Gastrocnemius medialis (tissue), 4 donors: ENCODE measurements around the gene UTP20. TPM values are rescaled to one million over a fixed set of nuclear protein-coding genes. Genes with fewer than 3 reads are reported as not detected.

Experiments
- ATAC-seq, 2 donors: fragments of 150-250 bp; one replicate each; pipeline ENCODE4 v1.9.1; 2016
- DNase-seq, 2 donors: peaks; one replicate each; pipeline ENCODE4 v3.0.0-alpha.2; 2019
- H3K27ac ChIP-seq, 4 donors: fragments of 200-600 bp; sonication (generic); 1 replicate in 1 of 4; 2 replicates in 3 of 4; pipeline ENCODE4 v1.5.1; 2016 to 2018; ENCODE audit warnings: mild to moderate bottlenecking in 2 of 4, moderate library complexity in 1 of 4
- H3K27me3 ChIP-seq, 3 donors: fragments of 200-600 bp; sonication (generic) in 2 of 3; 1 replicate in 1 of 3; 2 replicates in 2 of 3; pipeline versions ENCODE4 v1.5.1 to v1.6.0; 2016 to 2019; ENCODE audit warnings: mild to moderate bottlenecking in 1 of 3, moderate library complexity in 1 of 3
- H3K36me3 ChIP-seq, 2 donors: fragments of 200-600 bp; sonication (generic) in 1 of 2; one replicate each; pipeline ENCODE4 v1.5.1; 2017 to 2018
- H3K4me1 ChIP-seq, 2 donors: fragments of 200-600 bp; sonication (generic) in 1 of 2; one replicate each; pipeline ENCODE4 v1.5.1; 2016 to 2017; ENCODE audit warnings: mild to moderate bottlenecking in 2 of 2
- H3K4me3 ChIP-seq, 4 donors: fragments of 200-600 bp; sonication (generic) in 3 of 4; 1 replicate in 1 of 4; 2 replicates in 3 of 4; pipeline ENCODE4 v1.5.1; 2016 to 2019; ENCODE audit warnings: mild to moderate bottlenecking in 2 of 4
- H3K9me3 ChIP-seq, 3 donors: fragments of 200-600 bp; sonication (generic) in 2 of 3; 1 replicate in 1 of 3; 2 replicates in 2 of 3; pipeline ENCODE4 v1.5.1; 2016 to 2019
- CTCF ChIP-seq, 5 experiments: fragments of 450-650 bp in 3 of 5; fragments of 200-600 bp in 2 of 5; sonication (generic) in 2 of 5; IDR thresholded peaks in 4 of 5; conservative IDR thresholded peaks in 1 of 5; 1 replicate in 4 of 5; 2 replicates in 1 of 5; pipeline ENCODE4 v1.5.1; 2016 to 2019; ENCODE audit warnings: antibody characterized with exemption in 5 of 5, mild to moderate bottlenecking in 3 of 5, moderate library complexity in 3 of 5
- POLR2A ChIP-seq, 2 donors: fragments of 450-650 bp; IDR thresholded peaks; one replicate each; pipeline ENCODE4 v1.6.1; 2017; ENCODE audit warnings: antibody characterized with exemption in 2 of 2, mild to moderate bottlenecking in 2 of 2, moderate library complexity in 2 of 2
- in situ Hi-C, 4 donors: fragments of 200-750 bp; cut with MboI; loops; one replicate each; pipeline versions ENCODE4 v1.15.0 to v1.8.0; 2017; ENCODE audit warnings: low sequenced_read_pairs in 4 of 4
- intact Hi-C: fragments of 100-400 bp; cut with DNase I; formaldehyde crosslinking; loops from one replicate; pipeline ENCODE4 v1.15.1; 2023; ENCODE audit warnings: low total_unique reads
- total RNA-seq, 4 donors: library from RNA; depleted of rRNA; stranded (reverse); fragments of >200 nt; gene quantifications; one replicate each; pipeline versions ENCODE4 v1.1.0 to v1.2.3, GENCODE V29; 2016

The UTP20 gene
- total RNA-seq, 4 donors from 2014 or later, result 5.9 to 15.5 (median 10.3) TPM

GRCh38 chr12:101267111-101267510 lies 12.8 kb upstream of the UTP20 start:
- DNase-seq (no peak), ATAC-seq (no peak)
- no peak for TF ChIP-seq POLR2A (IDR thresholded peaks at IDR 0.05)
- TF ChIP-seq CTCF (IDR thresholded peaks at IDR 0.05 in 4 of 5, conservative IDR thresholded peaks at IDR 0.05 in 1 of 5), result no peak
- Histone ChIP-seq H3K4me3 (no peak overlapping the region), H3K4me1 (no peaks in the 10 kb centered on the region), H3K27me3 (peaks cover 0 to 6% (median 0%) of the 10 kb centered on the region in 3 donors), H3K27ac (no peak overlapping the region), H3K36me3 (no peaks in the 10 kb centered on the region), H3K9me3 (no peaks in the 10 kb centered on the region)
- in situ Hi-C loops, result no loop called here
- intact Hi-C loops, result no loop called here

DNA sequence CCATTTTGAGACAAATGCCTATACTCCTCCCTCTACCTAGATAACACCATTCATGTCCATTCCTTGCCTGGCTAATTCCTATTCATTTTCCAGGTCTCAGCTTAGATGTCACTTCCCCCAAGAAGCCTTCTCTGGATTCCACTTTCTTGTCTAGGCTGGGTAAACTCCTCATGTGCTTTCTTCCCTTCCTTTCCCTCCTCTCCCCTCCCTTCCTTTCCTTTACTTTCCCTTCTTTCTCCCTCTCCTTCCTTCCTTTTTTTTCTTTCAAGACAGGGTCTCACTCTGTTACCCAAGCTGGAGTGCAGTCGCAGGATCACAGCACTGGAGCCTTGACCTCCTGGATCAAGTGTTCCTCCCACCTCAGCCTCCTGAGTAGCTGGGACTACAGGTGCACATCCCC lies 3.5 kb upstream of the UTP20 start:
- no peak overlapping the region for H3K27ac ChIP-seq
- H3K4me3 ChIP-seq, result no peak overlapping the region
- no peak for TF ChIP-seq POLR2A (IDR thresholded peaks at IDR 0.05)
- no peak for TF ChIP-seq CTCF (IDR thresholded peaks at IDR 0.05 in 4 of 5, conservative IDR thresholded peaks at IDR 0.05 in 1 of 5)
- peaks cover 7 to 10% of the 10 kb centered on the region in 2 donors for H3K4me1 ChIP-seq
- intact Hi-C loops, result no loop called here
- in situ Hi-C loops, result no loop called here
- ATAC-seq (no peak), DNase-seq (no peak)
- no peaks in the 10 kb centered on the region for H3K9me3 ChIP-seq
- H3K36me3 ChIP-seq, result peaks cover 0 to 2% of the 10 kb centered on the region in 2 donors
- H3K27me3 ChIP-seq, result no peaks in the 10 kb centered on the region

- in situ Hi-C loops (no loop called here), intact Hi-C loops (no loop called here)
- H3K27me3 ChIP-seq, result no peaks in the 10 kb centered on the region
- peaks cover 7 to 13% of the 10 kb centered on the region in 2 donors for H3K4me1 ChIP-seq
- H3K4me3 ChIP-seq, result no peak overlapping the region
- no peak for DNase-seq
- H3K36me3 ChIP-seq, result peaks cover 0 to 12% of the 10 kb centered on the region in 2 donors
- no peak for TF ChIP-seq POLR2A (IDR thresholded peaks at IDR 0.05)
- no peak overlapping the region for H3K27ac ChIP-seq
- no peaks in the 10 kb centered on the region for H3K9me3 ChIP-seq
- ATAC-seq, result no peak
These were observed 2.5 kb upstream of the UTP20 start for GRCh38 chr12:101277443-101277842.

DNA sequence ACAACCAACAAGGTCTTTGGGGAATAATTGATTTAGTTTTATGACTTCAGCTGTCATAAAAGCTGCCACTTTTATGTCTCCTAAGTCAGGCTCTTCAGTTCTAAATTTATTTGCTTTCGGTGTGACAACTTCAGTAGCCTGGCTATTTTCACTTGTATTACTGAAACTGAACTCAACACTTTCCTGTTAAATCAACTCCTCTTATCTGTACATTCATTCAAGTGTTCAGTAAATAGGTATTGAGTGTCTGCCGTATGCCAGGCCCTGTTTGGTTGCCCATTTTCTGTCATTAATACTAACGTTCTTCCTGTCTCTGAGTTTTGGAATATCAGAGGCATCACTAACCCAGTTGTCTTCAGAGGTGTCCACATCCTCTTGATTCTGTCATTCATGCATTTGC lies 7.5 kb downstream of the UTP20 start:
- H3K36me3 ChIP-seq, result peaks cover 0 to 66% of the 10 kb centered on the region in 2 donors
- intact Hi-C loops, result no loop called here
- H3K4me3 ChIP-seq, result no peak overlapping the region
- DNase-seq, result no peak
- no peaks in the 10 kb centered on the region for H3K9me3 ChIP-seq
- H3K27me3 ChIP-seq, result no peaks in the 10 kb centered on the region
- no peak for TF ChIP-seq POLR2A (IDR thresholded peaks at IDR 0.05)
- no peak for TF ChIP-seq CTCF (IDR thresholded peaks at IDR 0.05 in 4 of 5, conservative IDR thresholded peaks at IDR 0.05 in 1 of 5)
- no peaks in the 10 kb centered on the region for H3K4me1 ChIP-seq
- in situ Hi-C loops, result no loop called here
- no peak overlapping the region for H3K27ac ChIP-seq
- ATAC-seq, result no peak

- Histone ChIP-seq H3K4me3 (no peak overlapping the region), H3K27ac (no peak overlapping the region), H3K36me3 (peaks cover 3 to 86% of the 10 kb centered on the region in 2 donors), H3K9me3 (no peaks in the 10 kb centered on the region), H3K4me1 (no peaks in the 10 kb centered on the region), H3K27me3 (no peaks in the 10 kb centered on the region)
- no peak for ATAC-seq
- intact Hi-C loops, result no loop called here
- in situ Hi-C loops, result no loop called here
- TF ChIP-seq CTCF (IDR thresholded peaks at IDR 0.05 in 4 of 5, conservative IDR thresholded peaks at IDR 0.05 in 1 of 5) (no peak), POLR2A (IDR thresholded peaks at IDR 0.05) (no peak)
- no peak for DNase-seq
These were observed 17.8 kb downstream of the UTP20 start for GRCh38 chr12:101297661-101298060.
